Mesothelial cell of epicardium (in vitro differentiated cells): ENCODE results near the gene FAM210A. TPM values are rescaled to one million over a fixed set of nuclear protein-coding genes. Genes with fewer than 3 reads are reported as not detected.

Source experiments
- DNase-seq, 2 experiments: peaks; one replicate each; pipeline ENCODE4 v3.0.0; 2021; ENCODE audit warnings: low spot score in 2 of 2; ENCODE audit not compliant: unreplicated experiment in 2 of 2
- H3K27ac Mint-ChIP-seq: 2 replicates; pipeline ENCODE4 v1.8.0; 2021; ENCODE audit warnings: mixed read lengths
- H3K27me3 Mint-ChIP-seq: 2 replicates; pipeline ENCODE4 v1.8.0; 2021; ENCODE audit warnings: low read depth, mixed read lengths
- H3K36me3 Mint-ChIP-seq: 2 replicates; pipeline ENCODE4 v1.8.0; 2021; ENCODE audit warnings: mixed read lengths
- H3K4me1 Mint-ChIP-seq: 2 replicates; pipeline ENCODE4 v1.8.0; 2021; ENCODE audit warnings: mixed read lengths
- H3K4me3 Mint-ChIP-seq: 2 replicates; pipeline ENCODE4 v1.8.0; 2021; ENCODE audit warnings: mild to moderate bottlenecking, moderate library complexity, mixed read lengths
- H3K9me3 Mint-ChIP-seq: 2 replicates; pipeline ENCODE4 v1.8.0; 2021; ENCODE audit warnings: mixed read lengths
- total RNA-seq: library from RNA; stranded (reverse); gene quantifications from 3 replicates; pipeline ENCODE4 v1.2.1, GENCODE V29; 2021
- TF ChIP-seq, protein P1 (sequence below): fragments of 200-600 bp; sonication (generic); IDR thresholded peaks from one replicate; pipeline ENCODE4 v1.5.0; 2021; ENCODE audit warnings: antibody characterized with exemption; ENCODE audit not compliant: unreplicated experiment

FAM210A gene
- total RNA-seq, 1 donor from 2014 or later: 16.6 TPM

DNA sequence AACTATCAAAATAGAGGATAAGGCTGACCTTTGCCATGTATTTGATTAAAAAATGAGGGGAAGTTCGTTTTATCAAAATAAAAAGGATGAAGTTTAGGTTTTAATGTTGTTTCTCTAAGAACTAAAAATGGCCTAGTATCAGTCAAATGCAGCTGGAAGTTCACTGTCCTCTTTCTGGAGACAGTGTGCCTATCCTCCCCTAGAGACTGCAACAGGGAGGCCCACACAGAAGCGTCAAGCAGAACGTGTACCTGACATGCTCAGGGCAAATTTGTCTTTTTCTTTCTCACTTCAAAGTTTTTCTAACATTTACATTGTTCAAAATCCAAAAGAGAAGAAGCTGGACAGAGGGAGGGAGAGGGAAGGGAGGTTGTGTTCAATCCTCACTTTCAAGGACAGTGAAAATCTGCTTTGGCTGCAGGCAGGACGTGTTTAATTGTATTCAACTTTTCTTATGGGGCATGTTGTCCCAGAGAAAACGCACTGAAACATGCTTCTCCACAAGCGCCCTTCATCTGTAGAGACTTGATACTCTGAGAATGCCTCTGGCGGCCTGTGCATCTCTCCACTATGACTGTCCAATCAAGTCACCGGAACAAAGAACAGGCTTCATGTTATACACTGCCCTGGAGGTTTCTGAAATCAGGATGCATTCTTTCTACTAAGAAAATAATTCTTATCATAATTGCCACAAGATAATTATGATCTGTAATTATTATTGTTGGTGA lies 65.1 kb downstream of the FAM210A start:
- no peak overlapping the region for H3K4me3 Mint-ChIP-seq
- peak overlapping the region; percentile 83 for H3K27ac Mint-ChIP-seq
- no peak for DNase-seq
- no peaks in the 10 kb centered on the region for H3K9me3 Mint-ChIP-seq
- H3K36me3 Mint-ChIP-seq: peaks cover under 1% of the 10 kb centered on the region
- no peaks in the 10 kb centered on the region for H3K27me3 Mint-ChIP-seq
- TF ChIP-seq, protein P1, sequence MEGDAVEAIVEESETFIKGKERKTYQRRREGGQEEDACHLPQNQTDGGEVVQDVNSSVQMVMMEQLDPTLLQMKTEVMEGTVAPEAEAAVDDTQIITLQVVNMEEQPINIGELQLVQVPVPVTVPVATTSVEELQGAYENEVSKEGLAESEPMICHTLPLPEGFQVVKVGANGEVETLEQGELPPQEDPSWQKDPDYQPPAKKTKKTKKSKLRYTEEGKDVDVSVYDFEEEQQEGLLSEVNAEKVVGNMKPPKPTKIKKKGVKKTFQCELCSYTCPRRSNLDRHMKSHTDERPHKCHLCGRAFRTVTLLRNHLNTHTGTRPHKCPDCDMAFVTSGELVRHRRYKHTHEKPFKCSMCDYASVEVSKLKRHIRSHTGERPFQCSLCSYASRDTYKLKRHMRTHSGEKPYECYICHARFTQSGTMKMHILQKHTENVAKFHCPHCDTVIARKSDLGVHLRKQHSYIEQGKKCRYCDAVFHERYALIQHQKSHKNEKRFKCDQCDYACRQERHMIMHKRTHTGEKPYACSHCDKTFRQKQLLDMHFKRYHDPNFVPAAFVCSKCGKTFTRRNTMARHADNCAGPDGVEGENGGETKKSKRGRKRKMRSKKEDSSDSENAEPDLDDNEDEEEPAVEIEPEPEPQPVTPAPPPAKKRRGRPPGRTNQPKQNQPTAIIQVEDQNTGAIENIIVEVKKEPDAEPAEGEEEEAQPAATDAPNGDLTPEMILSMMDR: no peak
- peaks cover 9% of the 10 kb centered on the region for H3K4me1 Mint-ChIP-seq

- H3K27ac Mint-ChIP-seq: peak overlapping the region; percentile 83
- H3K4me3 Mint-ChIP-seq: no peak overlapping the region
- TF ChIP-seq, protein P1: no peak
- DNase-seq: no peak
- H3K9me3 Mint-ChIP-seq: no peaks in the 10 kb centered on the region
- H3K27me3 Mint-ChIP-seq: no peaks in the 10 kb centered on the region
- peaks cover 9% of the 10 kb centered on the region for H3K4me1 Mint-ChIP-seq
- no peaks in the 10 kb centered on the region for H3K36me3 Mint-ChIP-seq
These were observed 65.8 kb downstream of the FAM210A start for GRCh38 chr18:13660510-13660909.

DNA sequence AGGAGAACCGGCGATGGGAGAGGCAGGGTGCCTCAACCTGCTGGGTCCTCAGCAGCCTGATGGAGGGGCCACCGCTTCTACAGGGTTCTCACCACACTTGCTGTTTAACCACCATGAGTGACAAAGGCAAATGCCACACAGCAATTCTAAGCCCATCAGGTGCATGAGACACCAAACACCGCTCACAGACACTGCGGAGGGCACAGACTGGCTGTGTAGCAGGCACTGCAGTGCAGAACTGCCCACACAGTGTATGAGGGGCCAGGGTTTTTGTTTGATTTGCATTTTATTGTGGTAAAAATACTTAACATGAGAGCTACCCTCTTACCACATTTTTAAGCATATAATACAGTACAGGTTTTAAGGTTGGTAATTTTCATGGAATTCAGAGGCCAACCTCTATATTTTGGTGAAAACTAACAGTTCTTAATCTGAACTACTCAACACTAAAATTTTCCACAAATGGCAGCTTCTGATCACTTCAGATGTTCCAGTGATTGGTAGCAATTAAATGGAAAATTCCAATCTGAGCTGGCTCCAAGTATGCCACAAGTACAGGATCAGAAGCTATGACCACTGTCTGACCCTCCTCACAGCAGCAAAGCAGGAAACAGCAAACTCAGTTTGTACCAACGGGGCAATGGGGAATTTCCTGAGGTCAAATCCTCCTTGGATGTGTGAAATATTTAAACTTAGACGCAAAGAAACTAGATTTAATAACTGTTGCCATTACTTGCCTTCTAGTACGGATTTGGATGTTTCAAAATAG lies 67.7 kb downstream of the FAM210A start:
- Mint-ChIP-seq H3K9me3 (no peaks in the 10 kb centered on the region), H3K4me1 (peaks cover 9% of the 10 kb centered on the region), H3K4me3 (no peak overlapping the region), H3K36me3 (no peaks in the 10 kb centered on the region), H3K27ac (no peak overlapping the region), H3K27me3 (peaks cover 3% of the 10 kb centered on the region)
- DNase-seq: no peak
- TF ChIP-seq, protein P1: no peak

- Mint-ChIP-seq H3K4me1 (peaks cover 11% of the 10 kb centered on the region), H3K9me3 (no peaks in the 10 kb centered on the region), H3K4me3 (no peak overlapping the region), H3K36me3 (no peaks in the 10 kb centered on the region), H3K27me3 (peaks cover 3% of the 10 kb centered on the region), H3K27ac (no peak overlapping the region)
- no peak for DNase-seq
- TF ChIP-seq, protein P1: no peak
These were observed 68.4 kb downstream of the FAM210A start for GRCh38 chr18:13657974-13658373.

- TF ChIP-seq, protein P1: no peak
- no peaks in the 10 kb centered on the region for H3K9me3 Mint-ChIP-seq
- no peak for DNase-seq
- H3K4me3 Mint-ChIP-seq: no peak overlapping the region
- peaks cover 3% of the 10 kb centered on the region for H3K27me3 Mint-ChIP-seq
- H3K4me1 Mint-ChIP-seq: peaks cover 2% of the 10 kb centered on the region
- H3K36me3 Mint-ChIP-seq: no peaks in the 10 kb centered on the region
- H3K27ac Mint-ChIP-seq: no peak overlapping the region
These were observed 72.5 kb downstream of the FAM210A start for GRCh38 chr18:13653746-13654433.
